ENCODE data around the gene CREBRF. TPM values are rescaled to one million over a fixed set of nuclear protein-coding genes. Genes with fewer than 3 reads are reported as not detected.
A peak's percentile ranks its signal among the peaks of the same experiment; 100 is the strongest.

Gene CREBRF
- total and polyA plus RNA-seq, 9 of the 15 experiments (the other 6 are each of a cell fraction or from before 2014, with no cell fraction given) = 1.1 to 4.9 (median 2.9) TPM

DNA sequence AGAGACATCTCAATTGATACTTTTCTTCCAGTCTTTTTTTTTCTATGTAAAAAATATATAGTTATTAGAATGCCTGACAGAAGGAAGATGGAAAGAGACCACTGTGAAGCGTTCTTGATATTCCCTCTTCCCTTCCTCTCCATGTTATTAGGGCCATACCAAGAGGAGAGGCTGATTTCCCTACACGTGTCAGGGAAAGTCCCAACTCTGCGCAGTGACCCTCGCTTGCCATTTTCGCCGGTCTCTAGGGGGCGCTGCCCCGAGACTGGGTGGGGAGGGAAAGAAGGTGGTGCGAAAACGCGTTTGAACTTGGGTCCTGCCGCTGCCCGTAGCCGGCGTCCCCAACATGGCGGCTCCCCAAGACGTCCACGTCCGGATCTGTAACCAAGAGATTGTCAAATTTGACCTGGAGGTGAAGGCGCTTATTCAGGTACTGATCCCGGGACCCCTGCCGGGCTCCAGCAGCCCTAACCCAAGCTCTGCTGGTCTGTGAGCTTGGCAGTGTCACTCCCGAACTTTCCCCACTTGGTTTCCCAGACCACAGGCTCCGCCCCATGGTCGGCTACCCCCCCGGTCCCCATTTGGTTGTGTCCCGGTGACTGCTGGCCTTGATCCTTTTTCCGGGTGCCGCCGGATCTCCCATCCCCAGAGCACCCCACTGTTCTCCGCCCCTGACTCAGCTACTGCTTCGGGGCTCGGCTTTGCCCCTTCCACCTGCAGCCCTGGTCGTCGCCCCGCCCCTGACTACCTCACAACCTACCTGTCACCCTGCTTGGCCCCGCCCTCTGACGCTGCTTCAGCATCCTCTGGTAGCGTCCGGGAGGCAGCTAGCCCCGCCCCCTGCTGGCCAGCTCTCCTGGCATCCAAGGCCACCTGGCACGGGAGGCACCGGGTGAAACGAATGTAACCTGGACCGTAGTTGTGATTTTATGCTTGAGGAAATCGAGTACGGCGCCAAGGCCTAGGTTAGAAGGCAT is 88.3 kb downstream of the CREBRF start, which contains the start of gene BNIP1 (continued):
- TF ChIP-seq HMGN3 (IDR thresholded peaks at IDR 0.05; ENCODE audit: borderline replicate concordance, extremely low read depth, insufficient read length, low read depth, low read length) (no peak), TSC22D4 (tag; IDR thresholded peaks at IDR 0.05) (no peak), ZNF444 (CRISPR knock-in tag; IDR thresholded peaks at IDR 0.05) (no peak), KLF16 (IDR thresholded peaks at IDR 0.05) (peak; percentile 97), SAFB (IDR thresholded peaks at IDR 0.05; ENCODE audit: borderline replicate concordance, low read depth, low read length) (no peak), HNRNPH1 (optimal IDR thresholded peaks at IDR 0.05; ENCODE audit: low read depth, low read length) (no peak), BCLAF1 (IDR thresholded peaks at IDR 0.05; ENCODE audit: borderline replicate concordance in 1 of 2, control insufficient read depth in 1 of 2, low read depth in 2 of 2, low read length in 1 of 2) (no peak), SIRT6 (IDR thresholded peaks at IDR 0.05; ENCODE audit: low read depth, low read length) (no peak), PCBP2 (IDR thresholded peaks at IDR 0.05; ENCODE audit: low read depth, low read length, poor library complexity, severe bottlenecking) (no peak), ZNF695 (CRISPR knock-in tag; IDR thresholded peaks at IDR 0.05) (no peak), NR0B1 (IDR thresholded peaks at IDR 0.05; ENCODE audit: partially characterized antibody) (no peak), POLR2A (conservative IDR thresholded peaks at IDR 0.05) (peak; percentile 87), CBX1 (IDR thresholded peaks at IDR 0.05; ENCODE audit: low read depth) (no peak)
- TF ChIP-seq, protein P1, sequence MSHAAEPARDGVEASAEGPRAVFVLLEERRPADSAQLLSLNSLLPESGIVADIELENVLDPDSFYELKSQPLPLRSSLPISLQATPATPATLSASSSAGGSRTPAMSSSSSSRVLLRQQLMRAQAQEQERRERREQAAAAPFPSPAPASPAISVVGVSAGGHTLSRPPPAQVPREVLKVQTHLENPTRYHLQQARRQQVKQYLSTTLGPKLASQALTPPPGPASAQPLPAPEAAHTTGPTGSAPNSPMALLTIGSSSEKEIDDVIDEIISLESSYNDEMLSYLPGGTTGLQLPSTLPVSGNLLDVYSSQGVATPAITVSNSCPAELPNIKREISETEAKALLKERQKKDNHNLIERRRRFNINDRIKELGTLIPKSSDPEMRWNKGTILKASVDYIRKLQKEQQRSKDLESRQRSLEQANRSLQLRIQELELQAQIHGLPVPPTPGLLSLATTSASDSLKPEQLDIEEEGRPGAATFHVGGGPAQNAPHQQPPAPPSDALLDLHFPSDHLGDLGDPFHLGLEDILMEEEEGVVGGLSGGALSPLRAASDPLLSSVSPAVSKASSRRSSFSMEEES (CRISPR knock-in tag; IDR thresholded peaks at IDR 0.05) = no peak
- TF ChIP-seq, protein P2, sequence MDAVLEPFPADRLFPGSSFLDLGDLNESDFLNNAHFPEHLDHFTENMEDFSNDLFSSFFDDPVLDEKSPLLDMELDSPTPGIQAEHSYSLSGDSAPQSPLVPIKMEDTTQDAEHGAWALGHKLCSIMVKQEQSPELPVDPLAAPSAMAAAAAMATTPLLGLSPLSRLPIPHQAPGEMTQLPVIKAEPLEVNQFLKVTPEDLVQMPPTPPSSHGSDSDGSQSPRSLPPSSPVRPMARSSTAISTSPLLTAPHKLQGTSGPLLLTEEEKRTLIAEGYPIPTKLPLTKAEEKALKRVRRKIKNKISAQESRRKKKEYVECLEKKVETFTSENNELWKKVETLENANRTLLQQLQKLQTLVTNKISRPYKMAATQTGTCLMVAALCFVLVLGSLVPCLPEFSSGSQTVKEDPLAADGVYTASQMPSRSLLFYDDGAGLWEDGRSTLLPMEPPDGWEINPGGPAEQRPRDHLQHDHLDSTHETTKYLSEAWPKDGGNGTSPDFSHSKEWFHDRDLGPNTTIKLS (IDR thresholded peaks at IDR 0.05; ENCODE audit: borderline replicate concordance, low read depth) = peak; percentile 89
- TF ChIP-seq, protein P3, sequence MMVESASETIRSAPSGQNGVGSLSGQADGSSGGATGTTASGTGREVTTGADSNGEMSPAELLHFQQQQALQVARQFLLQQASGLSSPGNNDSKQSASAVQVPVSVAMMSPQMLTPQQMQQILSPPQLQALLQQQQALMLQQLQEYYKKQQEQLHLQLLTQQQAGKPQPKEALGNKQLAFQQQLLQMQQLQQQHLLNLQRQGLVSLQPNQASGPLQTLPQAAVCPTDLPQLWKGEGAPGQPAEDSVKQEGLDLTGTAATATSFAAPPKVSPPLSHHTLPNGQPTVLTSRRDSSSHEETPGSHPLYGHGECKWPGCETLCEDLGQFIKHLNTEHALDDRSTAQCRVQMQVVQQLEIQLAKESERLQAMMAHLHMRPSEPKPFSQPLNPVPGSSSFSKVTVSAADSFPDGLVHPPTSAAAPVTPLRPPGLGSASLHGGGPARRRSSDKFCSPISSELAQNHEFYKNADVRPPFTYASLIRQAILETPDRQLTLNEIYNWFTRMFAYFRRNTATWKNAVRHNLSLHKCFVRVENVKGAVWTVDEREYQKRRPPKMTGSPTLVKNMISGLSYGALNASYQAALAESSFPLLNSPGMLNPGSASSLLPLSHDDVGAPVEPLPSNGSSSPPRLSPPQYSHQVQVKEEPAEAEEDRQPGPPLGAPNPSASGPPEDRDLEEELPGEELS (CRISPR knock-in tag; IDR thresholded peaks at IDR 0.05; ENCODE audit: borderline replicate concordance) = 0 out of 2 replicates have a peak, but pooled peaks have one; percentile 62
